Limb (tissue), 2 donors: ENCODE data around the gene LEFTY1.

Source experiments
- DNase-seq, 2 donors: peaks; one replicate each; pipeline ENCODE4 v3.0.0-alpha.2; 2016; ENCODE audit errors: extremely low spot score in 2 of 2

Gene LEFTY1

GRCh38 chr1:225915538-225915991 lies 26.6 kb upstream of the LEFTY1 start:
- DNase-seq: peak in 1 of 2 donors; percentile 41

- DNase-seq: no peak
These were observed 26.0 kb upstream of the LEFTY1 start for GRCh38 chr1:225914947-225915346.

DNA sequence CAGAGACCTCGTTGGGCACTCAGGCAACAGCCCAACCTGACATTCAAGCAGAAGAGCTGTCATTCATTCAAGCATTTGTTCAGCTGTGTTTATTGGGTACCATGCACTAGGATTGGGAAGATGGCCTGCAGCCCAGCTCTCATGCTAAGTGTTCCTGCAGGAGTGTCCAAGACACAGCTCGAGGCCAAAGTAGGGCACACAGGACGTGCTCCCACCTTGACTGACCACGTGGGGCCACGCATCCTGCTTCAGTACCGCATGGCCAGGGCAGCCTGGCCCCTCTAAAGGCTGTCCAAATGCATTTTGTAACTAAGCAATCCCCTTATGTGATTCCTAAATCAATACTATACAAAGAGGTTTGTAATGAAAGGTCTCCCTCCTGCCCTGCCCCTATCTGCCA lies 25.4 kb upstream of the LEFTY1 start:
- DNase-seq: no peak

DNA sequence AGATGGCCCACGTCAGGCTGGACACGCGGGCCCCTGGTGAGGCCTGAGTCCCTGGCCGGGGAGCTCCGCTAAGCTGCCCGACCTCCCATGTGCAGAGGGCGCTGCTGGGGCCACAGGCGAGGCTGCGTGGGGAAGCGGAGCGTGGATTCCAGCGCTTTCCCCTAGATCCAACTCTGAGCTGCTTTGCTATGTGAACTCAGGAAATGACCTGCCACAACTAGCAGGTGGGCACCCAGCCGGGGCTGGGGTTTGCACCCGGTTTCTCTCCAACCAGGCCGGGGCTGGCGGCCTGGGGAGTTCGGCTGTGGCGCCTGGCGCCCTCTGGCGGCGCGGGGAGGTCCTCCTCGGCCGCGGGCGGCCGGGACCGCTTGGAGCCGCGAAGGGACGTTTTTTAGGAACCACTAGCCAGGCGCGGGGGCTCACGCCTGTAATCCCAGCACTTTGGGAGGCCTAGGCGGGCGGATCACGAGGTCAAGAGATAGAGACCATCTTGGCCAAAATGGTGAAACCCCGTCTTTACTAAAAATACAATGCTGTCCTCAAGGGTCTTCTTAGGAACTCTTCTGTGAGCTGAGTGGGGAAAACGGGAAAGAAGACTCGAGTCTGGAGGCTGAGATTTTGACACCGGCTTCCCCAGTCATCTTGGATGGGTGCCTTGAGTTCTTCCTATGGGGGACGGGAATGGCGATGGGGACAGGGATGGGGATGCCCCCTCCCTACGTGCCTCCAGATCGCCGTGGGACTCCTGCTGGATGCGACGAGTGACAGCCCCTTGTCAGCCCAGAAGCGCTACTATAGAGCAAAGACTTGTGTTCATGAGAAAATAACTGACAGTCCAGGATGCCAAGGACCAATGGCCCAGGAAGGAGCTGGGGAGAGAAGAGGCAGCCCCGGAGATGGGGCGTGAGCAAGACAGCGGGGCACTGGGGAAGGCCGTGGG lies 22.5 kb upstream of the LEFTY1 start:
- DNase-seq: peak; percentile 27 to 83

GRCh38 chr1:225909477-225909876 lies 20.5 kb upstream of the LEFTY1 start:
- no peak for DNase-seq

DNA sequence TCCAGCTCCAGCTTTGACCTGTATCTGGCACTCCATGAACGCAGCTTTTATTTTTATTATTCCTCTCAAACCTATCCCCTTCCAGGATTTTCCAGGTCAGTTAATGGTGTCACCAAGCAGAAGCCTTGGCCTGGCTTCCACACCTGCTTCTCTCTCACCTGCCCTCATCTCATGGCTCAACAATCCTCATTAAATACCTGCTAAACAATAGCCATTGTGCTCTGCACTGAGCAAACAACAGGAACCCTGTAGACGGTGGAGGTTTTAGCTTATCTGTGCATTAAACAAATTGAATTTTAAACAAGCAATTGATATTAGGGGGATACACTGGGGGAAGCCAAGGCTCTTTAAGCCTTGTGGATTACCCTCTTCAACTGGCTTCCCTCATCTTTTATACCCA lies 19.8 kb upstream of the LEFTY1 start:
- DNase-seq: no peak

- no peak for DNase-seq
These were observed 19.2 kb upstream of the LEFTY1 start for GRCh38 chr1:225908013-225908640.

- DNase-seq: no peak
These were observed 18.4 kb upstream of the LEFTY1 start for GRCh38 chr1:225907341-225907740.

- no peak for DNase-seq
These were observed 17.5 kb upstream of the LEFTY1 start for GRCh38 chr1:225906467-225906866.

GRCh38 chr1:225903623-225904022 lies 14.7 kb upstream of the LEFTY1 start:
- no peak for DNase-seq

GRCh38 chr1:225899044-225899925 lies 10.3 kb upstream of the LEFTY1 start:
- no peak for DNase-seq

GRCh38 chr1:225897595-225898514 lies 8.9 kb upstream of the LEFTY1 start:
- no peak for DNase-seq

- no peak for DNase-seq
These were observed 8.1 kb upstream of the LEFTY1 start for GRCh38 chr1:225896937-225897549.

GRCh38 chr1:225896494-225896893 lies 7.5 kb upstream of the LEFTY1 start:
- DNase-seq: no peak

DNA sequence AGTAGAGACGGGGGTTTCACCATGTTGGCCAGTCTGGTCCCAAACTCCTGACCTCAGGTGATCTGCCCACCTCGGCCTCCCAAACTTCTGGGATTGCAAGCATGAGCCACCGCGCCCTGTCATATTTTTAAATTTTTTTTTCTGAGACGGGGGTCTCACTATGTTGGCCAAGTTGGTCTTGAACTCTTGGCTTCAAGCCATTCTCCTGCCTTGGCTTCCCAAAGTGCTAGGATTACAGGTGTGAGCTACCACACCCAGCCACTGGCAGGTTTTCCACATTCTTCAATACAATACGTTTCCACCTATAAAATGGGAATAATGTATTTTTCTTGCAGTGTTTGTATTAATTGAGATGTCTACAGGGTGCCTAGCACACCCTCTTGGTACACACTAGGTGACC lies 3.4 kb upstream of the LEFTY1 start:
- no peak for DNase-seq

- DNase-seq: no peak
These were observed 2.5 kb upstream of the LEFTY1 start for GRCh38 chr1:225891229-225891972.

DNA sequence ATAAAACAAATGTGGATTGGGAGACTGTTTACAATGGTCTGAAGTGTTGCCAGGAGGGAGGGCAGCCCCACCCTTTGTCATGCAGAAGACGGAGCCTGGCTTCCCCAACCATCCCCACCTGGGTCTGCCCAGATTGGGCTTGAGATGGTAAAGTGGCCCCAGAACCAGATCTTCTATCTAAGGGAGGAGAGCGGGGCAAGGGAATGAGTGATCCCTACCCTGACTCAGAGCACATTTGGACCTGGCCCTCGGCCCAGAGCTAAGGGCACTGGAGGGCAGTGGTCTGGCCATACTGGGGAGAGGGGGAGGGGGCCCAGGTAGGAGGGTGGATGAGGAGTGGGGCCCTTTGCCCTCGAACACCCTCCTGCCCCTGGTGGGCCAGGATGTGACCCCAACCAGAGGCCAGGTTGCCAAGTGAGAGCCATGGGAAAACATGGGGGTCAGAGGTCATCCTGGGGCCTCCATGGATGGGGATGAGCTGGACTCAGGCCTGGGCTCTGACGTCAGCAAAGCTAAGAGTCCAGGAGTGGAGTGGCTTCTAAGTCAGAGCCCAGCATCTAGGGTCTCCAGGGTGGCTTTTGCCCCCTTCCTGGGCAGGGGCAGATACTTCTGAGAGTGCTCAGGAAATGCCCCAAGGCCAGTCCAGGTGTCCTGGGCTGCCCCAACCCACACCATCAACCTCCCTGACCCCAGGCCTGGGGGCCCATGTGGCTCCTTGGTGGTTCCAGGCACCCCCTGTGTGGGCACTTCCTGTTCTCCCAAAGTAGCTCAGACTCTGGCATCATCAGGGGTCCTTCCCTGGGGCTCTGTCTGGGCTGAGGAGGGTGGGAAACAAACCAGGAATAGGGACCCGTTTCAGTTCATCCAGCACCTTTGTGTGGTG lies 1.6 kb upstream of the LEFTY1 start:
- DNase-seq: no peak

GRCh38 chr1:225889743-225890142 lies 797 bp upstream of the LEFTY1 start:
- DNase-seq: no peak
